SU-DHL-6 (cell line): Measurements from ENCODE around the gene TRPT1.

ENCODE experiments used
- CTCF ChIP-seq: fragments of 200-600 bp; sonication (generic); IDR thresholded peaks from one replicate; pipeline ENCODE4 v1.5.1; 2017; ENCODE audit warnings: antibody characterized with exemption, mild to moderate bottlenecking, low read length, moderate library complexity; ENCODE audit not compliant: insufficient read depth, poor library complexity, severe bottlenecking
- EZH2phosphoT487 ChIP-seq: fragments of 200-600 bp; sonication (generic), shearing (Covaris generic); conservative IDR thresholded peaks from 2 replicates; pipeline ENCODE4 v1.6.1; 2018; ENCODE audit warnings: mild to moderate bottlenecking, antibody characterized with exemption, low read length, moderate library complexity, mixed read lengths

GRCh38 chr11:64246871-64247728 is 21.1 kb upstream of the TRPT1 start, which contains the start of gene PPP1R14B:
- TF ChIP-seq CTCF (no peak), EZH2phosphoT487 (no peak)
